ENCODE measurements around the gene TNNC2.

DNA sequence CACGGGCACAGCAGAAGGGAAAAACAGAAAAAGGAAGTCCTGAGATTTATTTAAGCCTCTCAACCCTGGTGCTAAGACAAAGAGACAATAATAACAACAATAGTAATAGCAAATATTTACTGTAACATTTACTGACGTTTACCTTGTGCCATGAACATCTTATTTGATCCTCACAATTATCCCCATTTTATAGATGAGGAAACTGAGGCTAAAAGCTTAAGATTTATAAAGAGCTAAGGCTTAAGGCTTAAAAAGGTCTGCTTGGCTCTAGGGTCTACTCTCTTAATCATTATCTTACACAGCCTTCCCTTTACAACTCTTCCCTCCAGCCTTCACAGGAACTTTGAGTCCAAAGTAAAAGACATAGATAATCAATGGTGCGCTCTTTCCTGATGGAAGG, 38.8 kb downstream of the TNNC2 start:
- TF ChIP-seq CTCF (IDR thresholded peaks at IDR 0.05; ENCODE audit: poor library complexity, severe bottlenecking) (no peak), EP300 (conservative IDR thresholded peaks at IDR 0.05; ENCODE audit: poor library complexity, severe bottlenecking) (no peak), RAD21 (conservative IDR thresholded peaks at IDR 0.05) (no peak), SMC3 (conservative IDR thresholded peaks at IDR 0.05; ENCODE audit: poor library complexity) (no peak), EZH2 (IDR thresholded peaks at IDR 0.05; ENCODE audit: borderline replicate concordance, insufficient read depth, low read length, poor library complexity, severe bottlenecking) (no peak), REST (IDR thresholded peaks at IDR 0.05; ENCODE audit: borderline replicate concordance) (no peak), POLR2AphosphoS5 (IDR thresholded peaks at IDR 0.05) (no peak), MXI1 (conservative IDR thresholded peaks at IDR 0.05; ENCODE audit: poor library complexity, severe bottlenecking) (no peak)

Measured in neural cell (in vitro differentiated cells).